ENCODE results near the gene TNFSF18. TPM values are rescaled to one million over a fixed set of nuclear protein-coding genes. Genes with fewer than 3 reads are reported as not detected.

Gene TNFSF18
- total RNA-seq, 1 experiment from 2014 or later, result 1.6 TPM

DNA sequence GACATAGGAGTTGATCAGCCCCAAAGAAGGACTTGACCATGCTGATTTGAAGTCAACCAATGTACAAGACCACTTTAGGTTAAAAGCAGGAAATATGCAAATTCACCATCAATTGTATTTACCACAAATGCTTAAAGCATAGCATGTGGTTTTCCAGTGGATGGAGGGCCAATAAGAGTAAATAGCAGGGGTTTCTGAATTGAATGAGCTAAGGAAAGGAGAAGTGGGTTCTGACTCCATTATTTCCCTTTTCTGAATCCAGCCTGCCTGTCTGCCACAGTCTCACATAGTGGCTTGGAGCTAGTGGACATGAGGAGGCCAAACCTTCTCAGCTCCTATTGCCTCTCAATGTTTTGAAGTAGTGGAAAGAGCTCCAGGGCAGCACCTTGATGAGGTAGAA lies 7.2 kb upstream of the TNFSF18 start:
- intact Hi-C loops (cut with micrococcal nuclease), result no loop called here
- no peaks in the 10 kb centered on the region for H3K27me3 ChIP-seq (ENCODE audit: insufficient read depth, low read length)
- RAD21 ChIA-PET (ENCODE audit: low non-redundant PET in 1 of 2, low total read pairs in 2 of 2, uncharacterized antibody in 2 of 2, unreplicated experiment in 2 of 2), result interaction anchor here in 1 of 2 experiments (0.6 kb wide), 1 partner anchor 65 kb away, joined by 7 read pairs; no protein-coding TSS in a partner anchor

DNA sequence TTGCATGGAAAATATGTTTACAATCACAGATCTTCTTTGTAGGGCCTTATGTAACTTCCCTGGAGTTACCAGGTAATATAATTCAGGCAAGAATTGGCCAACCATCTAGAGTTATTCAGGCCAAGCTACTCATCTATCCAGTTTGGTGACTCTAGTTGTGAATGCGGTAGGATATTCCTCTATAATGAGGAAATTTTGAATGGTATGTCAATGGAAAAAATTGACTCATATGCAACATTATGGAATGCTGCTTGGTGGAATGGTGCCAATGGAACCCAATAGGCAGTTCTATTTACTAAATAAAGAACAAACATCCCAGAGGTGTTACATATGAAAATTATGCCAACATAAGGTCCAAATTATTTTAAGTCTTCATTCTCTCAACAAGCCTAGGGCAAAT lies 5.6 kb upstream of the TNFSF18 start:
- DNase-seq (ENCODE audit: low read depth, low spot score), result no peak
- CTCF ChIA-PET, result no interaction called here
- H3K27me3 ChIP-seq (ENCODE audit: insufficient read depth, low read length), result no peaks in the 10 kb centered on the region
- peak overlapping the region; percentile 40 for H2AFZ ChIP-seq (ENCODE audit: low read depth, low read length, poor library complexity, severe bottlenecking)
- H3K36me3 ChIP-seq (ENCODE audit: control insufficient read depth in 1 of 2, insufficient read depth in 2 of 2, low read length in 2 of 2), result peaks cover 0 to 6% of the 10 kb centered on the region in 2 experiments; a peak in 1 of 4 replicates
- POLR2A ChIA-PET, result no interaction called here
- no peak overlapping the region for H3K27ac ChIP-seq (ENCODE audit: low read depth, low read length)
- RAD21 ChIA-PET (ENCODE audit: low non-redundant PET in 1 of 2, low total read pairs in 2 of 2, uncharacterized antibody in 2 of 2, unreplicated experiment in 2 of 2), result no interaction called here
- H3K9me2 ChIP-seq (ENCODE audit: insufficient read depth), result no peaks in the 10 kb centered on the region
- ATAC-seq, result no peak
- H3K79me2 ChIP-seq (ENCODE audit: insufficient read depth, low read length), result no peaks in the 10 kb centered on the region
- no peak overlapping the region for H3K9ac ChIP-seq (ENCODE audit: low read length)
- peaks cover 21 to 35% of the 10 kb centered on the region in 2 experiments for H3K4me1 ChIP-seq (ENCODE audit: control insufficient read depth in 1 of 2, insufficient read depth in 2 of 2, low read length in 2 of 2)
- no peaks in the 10 kb centered on the region for H4K20me1 ChIP-seq (ENCODE audit: insufficient read depth)
- no peak overlapping the region for H3K4me2 ChIP-seq (ENCODE audit: low read length)
- no TSS peak for BruUV-seq (replicated peaks)
- intact Hi-C loops (cut with micrococcal nuclease), result no loop called here
- no peak overlapping the region for H3K4me3 ChIP-seq (replicated peaks in 1 of 2; ENCODE audit: low read depth in 1 of 2, low read length in 2 of 2)
- TF ChIP-seq ZNF274 (IDR thresholded peaks at IDR 0.05; ENCODE audit: low read depth, low read length), result no peak
- TF ChIP-seq JUND (IDR thresholded peaks at IDR 0.05), result 0 out of 2 replicates have a peak, but pooled peaks have one; percentile 24
- TF ChIP-seq FOSL1 (IDR thresholded peaks at IDR 0.05; ENCODE audit: low read depth), result peak; percentile 44
- peak; percentile 32; the same call in 1 of the 2 replicates for TF ChIP-seq SP1 (IDR thresholded peaks at IDR 0.05; ENCODE audit: low read depth)
- no peak for TF ChIP-seq POLR2A (IDR thresholded peaks at IDR 0.05; ENCODE audit: borderline replicate concordance, extremely low read depth, insufficient read depth, insufficient read length)
- H3K9me3 ChIP-seq (ENCODE audit: control insufficient read depth in 1 of 2, insufficient read depth in 1 of 2, low read depth in 1 of 2, low read length in 2 of 2), result no peaks in the 10 kb centered on the region

More for the DNA sequence above, 7.2 kb upstream of the TNFSF18 start:
- ChIA-PET POLR2A (no interaction called here), CTCF (no interaction called here)
- no peaks in the 10 kb centered on the region for H3K79me2 ChIP-seq (ENCODE audit: insufficient read depth, low read length)
- no peaks in the 10 kb centered on the region for H3K9me3 ChIP-seq (ENCODE audit: control insufficient read depth in 1 of 2, insufficient read depth in 1 of 2, low read depth in 1 of 2, low read length in 2 of 2)
- no peak overlapping the region for H3K4me3 ChIP-seq (replicated peaks in 1 of 2; ENCODE audit: low read depth in 1 of 2, low read length in 2 of 2)
- DNase-seq (ENCODE audit: low read depth, low spot score), result no peak
- H3K9me2 ChIP-seq (ENCODE audit: insufficient read depth), result no peaks in the 10 kb centered on the region
- H3K4me2 ChIP-seq (ENCODE audit: low read length), result no peak overlapping the region
- ATAC-seq, result no peak
- H3K27ac ChIP-seq (ENCODE audit: low read depth, low read length), result no peak overlapping the region
- BruUV-seq (replicated peaks), result no TSS peak
- H3K36me3 ChIP-seq (ENCODE audit: control insufficient read depth in 1 of 2, insufficient read depth in 2 of 2, low read length in 2 of 2), result peaks cover 0 to 6% of the 10 kb centered on the region in 2 experiments; a peak in 1 of 4 replicates
- H3K4me1 ChIP-seq (ENCODE audit: control insufficient read depth in 1 of 2, insufficient read depth in 2 of 2, low read length in 2 of 2), result peaks cover 8 to 31% of the 10 kb centered on the region in 2 experiments
- no peaks in the 10 kb centered on the region for H4K20me1 ChIP-seq (ENCODE audit: insufficient read depth)
- H3K9ac ChIP-seq (ENCODE audit: low read length), result no peak overlapping the region
- TF ChIP-seq SP1 (IDR thresholded peaks at IDR 0.05; ENCODE audit: low read depth), result no peak
- no peak for TF ChIP-seq ZNF274 (IDR thresholded peaks at IDR 0.05; ENCODE audit: low read depth, low read length)
- TF ChIP-seq CBX3 (IDR thresholded peaks at IDR 0.05; ENCODE audit: low read depth), result no peak
- TF ChIP-seq ELF1 (IDR thresholded peaks at IDR 0.05; ENCODE audit: borderline replicate concordance, low read depth), result no peak
- no peak for TF ChIP-seq EZH2phosphoT487 (IDR thresholded peaks at IDR 0.05; ENCODE audit: borderline replicate concordance)
- no peak for TF ChIP-seq FOSL1 (IDR thresholded peaks at IDR 0.05; ENCODE audit: low read depth)
- TF ChIP-seq SRF (IDR thresholded peaks at IDR 0.05; ENCODE audit: low read depth), result no peak
- no peak for TF ChIP-seq EZH2 (IDR thresholded peaks at IDR 0.05)
- no peak for TF ChIP-seq POLR2A (IDR thresholded peaks at IDR 0.05; ENCODE audit: borderline replicate concordance, extremely low read depth, insufficient read depth, insufficient read length)
- TF ChIP-seq ZFX (IDR thresholded peaks at IDR 0.05), result no peak
- peak overlapping the region; percentile 27 for H2AFZ ChIP-seq (ENCODE audit: low read depth, low read length, poor library complexity, severe bottlenecking)

Measured in HCT116 (cell line).